Measurements from ENCODE around the gene TMEM200C.

DNA sequence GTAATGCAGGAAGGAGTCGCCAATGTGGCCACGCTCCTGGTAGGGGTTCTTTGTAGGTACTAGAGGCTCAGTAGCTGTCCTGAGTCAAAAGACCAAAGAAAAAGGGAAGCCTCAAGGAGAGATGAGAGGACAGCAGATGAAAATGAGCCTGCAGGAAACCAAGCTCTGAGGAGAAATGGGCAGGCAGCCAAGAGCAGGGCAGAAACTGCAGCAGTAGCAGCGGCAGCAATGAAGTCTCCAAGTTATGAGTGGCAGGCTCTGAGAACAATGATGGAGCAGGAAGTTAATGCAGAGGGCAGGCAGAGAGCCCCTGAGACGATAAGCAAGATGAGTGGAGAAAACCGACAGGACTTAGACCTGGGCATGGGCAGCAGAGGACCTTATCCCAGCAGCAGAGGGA lies 48.2 kb upstream of the TMEM200C start:
- TF ChIP-seq POLR2A (IDR thresholded peaks at IDR 0.05; ENCODE audit: low read length) (no peak), GATA1 (IDR thresholded peaks at IDR 0.05; ENCODE audit: low read depth, low read length) (no peak)
